Transverse colon (tissue), 4 donors: ENCODE data around the gene SLC6A17. TPM values are rescaled to one million over a fixed set of nuclear protein-coding genes. Genes with fewer than 3 reads are reported as not detected.

ENCODE experiments used
- DNase-seq: peaks from one replicate; pipeline ENCODE4 v3.0.0-alpha.2; 2019
- H3K27ac ChIP-seq, 4 donors: fragments of 200-600 bp; sonication (generic); 2 replicates each; pipeline ENCODE4 v1.5.1; 2016 to 2018; ENCODE audit warnings: inconsistent platforms in 4 of 4
- H3K27me3 ChIP-seq: fragments of 200-600 bp; sonication (generic); 2 replicates; pipeline ENCODE4 v1.5.1; 2017; ENCODE audit warnings: inconsistent platforms
- H3K36me3 ChIP-seq, 4 donors: fragments of 200-600 bp; sonication (generic); 2 replicates each; pipeline ENCODE4 v1.5.1; 2017 to 2019; ENCODE audit warnings: inconsistent platforms in 4 of 4
- H3K4me1 ChIP-seq, 4 donors: fragments of 200-600 bp; sonication (generic); 2 replicates each; pipeline ENCODE4 v1.5.1; 2017 to 2020; ENCODE audit warnings: inconsistent platforms in 4 of 4
- H3K4me3 ChIP-seq, 4 donors: fragments of 200-600 bp; sonication (generic); 1 replicate in 1 of 4; 2 replicates in 3 of 4; pipeline versions ENCODE4 v1.5.1 to v1.6.1; 2017 to 2019; ENCODE audit warnings: inconsistent platforms in 4 of 4
- H3K9me3 ChIP-seq, 2 donors: fragments of 200-600 bp; sonication (generic); 2 replicates each; pipeline ENCODE4 v1.5.1; 2017 to 2019; ENCODE audit warnings: inconsistent platforms in 2 of 2
- CTCF ChIP-seq, 5 experiments: fragments of 200-600 bp in 3 of 5; fragments of 450-650 bp in 2 of 5; sonication (generic) in 3 of 5; IDR thresholded peaks; 1 replicate in 2 of 5; 2 replicates in 3 of 5; pipeline ENCODE4 v1.5.1; 2016 to 2017; ENCODE audit warnings: antibody characterized with exemption in 5 of 5, inconsistent platforms in 3 of 5, mild to moderate bottlenecking in 2 of 5, moderate library complexity in 1 of 5
- EP300 ChIP-seq: sonication (generic); formaldehyde crosslinking; IDR thresholded peaks from one replicate; pipeline ENCODE4 v1.6.1; 2017; ENCODE audit warnings: antibody characterized with exemption, low read depth
- POLR2A ChIP-seq: fragments of 450-650 bp; IDR thresholded peaks from one replicate; pipeline ENCODE4 v1.6.1; 2016; ENCODE audit warnings: antibody characterized with exemption, mild to moderate bottlenecking, moderate library complexity
- POLR2AphosphoS5 ChIP-seq, 3 donors: sonication (generic); formaldehyde crosslinking; IDR thresholded peaks; one replicate each; pipeline ENCODE4 v1.6.1; 2016; ENCODE audit warnings: antibody characterized with exemption in 3 of 3
- WGBS, 2 donors: methylation state at CpG; one replicate each; pipeline ENCODE4 v1.1.5; 2018; ENCODE audit warnings: low coverage in 1 of 2; 5-methylcytosine and 5-hydroxymethylcytosine counted together
- in situ Hi-C, 4 donors: fragments of 200-750 bp; cut with MboI; loops; one replicate each; pipeline versions ENCODE4 v1.15.0 to v1.15.1; 2017; ENCODE audit warnings: low sequenced_read_pairs in 3 of 4, low pct_ligation_motif_present in 1 of 4, low pct_unique_long_range_greater_than_20kb in 1 of 4
- intact Hi-C: fragments of 100-400 bp; cut with DNase I; formaldehyde crosslinking; loops from one replicate; pipeline ENCODE4 v1.15.1; 2023; ENCODE audit warnings: low total_unique reads
- total RNA-seq, 4 donors: library from RNA; depleted of rRNA; stranded (reverse); fragments of >200 nt; gene quantifications; one replicate each; pipeline ENCODE4 v1.1.0, GENCODE V29; 2016

The SLC6A17 gene
- total RNA-seq, 4 donors from 2014 or later = under 0.01 to 0.37 (median 0.14) TPM; not detected in 1

GRCh38 chr1:110233861-110234260 is 83.6 kb downstream of the SLC6A17 start:
- no peaks in the 10 kb centered on the region for H3K9me3 ChIP-seq
- DNase-seq = no peak
- no peak for TF ChIP-seq POLR2A
- no peak for TF ChIP-seq POLR2AphosphoS5 (IDR thresholded peaks at IDR 0.05)
- TF ChIP-seq CTCF (IDR thresholded peaks at IDR 0.05) = no peak
- no peak for TF ChIP-seq EP300
- intact Hi-C loops = no loop called here
- no peak overlapping the region for H3K4me3 ChIP-seq
- in situ Hi-C loops = no loop called here
- no peaks in the 10 kb centered on the region for H3K36me3 ChIP-seq
- no peak overlapping the region for H3K27ac ChIP-seq
- WGBS, 2 donors = 91% methylated on average over 2 of the region's 2 CpGs; no CpG with 5 or more reads in 1 of the 2 donors
- no peaks in the 10 kb centered on the region for H3K27me3 ChIP-seq
- H3K4me1 ChIP-seq = peaks cover 0 to 8% (median 2%) of the 10 kb centered on the region in 4 donors

DNA sequence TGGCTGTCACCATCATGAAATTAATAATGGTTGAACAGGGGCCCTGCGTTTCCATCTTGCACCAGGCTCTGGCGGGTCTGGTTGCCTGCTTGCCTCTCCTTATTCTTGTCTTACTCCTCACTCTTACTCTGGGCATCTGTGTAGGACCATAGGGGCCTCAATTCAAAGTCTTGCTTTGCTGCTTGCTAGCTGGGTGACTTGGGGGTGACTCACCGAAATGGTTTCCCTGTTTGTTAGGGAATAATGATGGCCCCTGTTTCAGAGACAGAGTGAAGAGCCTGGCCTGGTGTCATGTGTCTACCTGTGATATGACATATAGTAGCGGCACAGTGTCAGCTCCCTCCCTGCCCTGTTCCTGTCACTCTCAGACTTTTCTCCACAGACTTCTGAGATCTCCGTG is 84.4 kb downstream of the SLC6A17 start:
- Histone ChIP-seq H3K9me3 (no peaks in the 10 kb centered on the region), H3K27me3 (no peaks in the 10 kb centered on the region), H3K36me3 (no peaks in the 10 kb centered on the region), H3K4me3 (no peak overlapping the region), H3K4me1 (peaks cover 0 to 8% (median 2%) of the 10 kb centered on the region in 4 donors), H3K27ac (no peak overlapping the region)
- TF ChIP-seq POLR2A (no peak), EP300 (no peak), CTCF (IDR thresholded peaks at IDR 0.05) (no peak), POLR2AphosphoS5 (IDR thresholded peaks at IDR 0.05) (no peak)
- DNase-seq = no peak
- intact Hi-C loops (no loop called here), in situ Hi-C loops (no loop called here)
- WGBS, 2 donors = 91% methylated on average over 5 of the region's 5 CpGs; no CpG with 5 or more reads in 1 of the 2 donors

DNA sequence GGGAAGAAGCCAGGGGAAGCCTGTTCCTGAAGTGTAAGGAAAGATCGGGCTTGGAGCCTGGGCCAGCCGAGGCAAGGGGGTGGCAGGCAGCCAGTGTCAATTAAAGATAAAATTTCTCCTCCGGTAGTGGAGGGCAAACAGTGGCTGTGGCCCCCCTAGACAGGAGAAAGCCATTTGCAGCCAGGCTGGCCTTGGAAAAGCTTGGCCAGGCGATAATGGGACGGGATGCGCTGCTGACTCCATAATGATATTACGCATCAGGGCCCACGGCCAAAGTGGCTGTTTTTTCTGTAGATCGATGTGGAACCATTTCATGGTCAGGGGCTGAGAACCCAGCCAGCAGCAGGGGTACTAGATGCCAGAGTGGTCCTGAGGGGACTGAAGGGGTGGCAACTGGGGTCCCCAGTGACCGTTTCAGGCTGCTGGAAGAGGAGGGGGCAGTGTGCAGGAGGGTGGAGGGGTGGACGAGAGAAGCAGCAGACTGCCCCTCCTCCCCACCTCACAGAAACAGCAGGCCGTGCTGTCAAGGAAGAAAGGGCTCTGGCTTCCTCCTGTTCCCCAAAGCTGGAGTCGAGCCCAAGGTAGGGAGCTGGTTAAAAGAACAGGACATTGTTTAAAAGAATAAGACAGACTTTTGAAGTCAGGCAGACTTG is 85.0 kb downstream of the SLC6A17 start:
- Histone ChIP-seq H3K4me1 (peaks cover 0 to 8% (median 2%) of the 10 kb centered on the region in 4 donors), H3K36me3 (no peaks in the 10 kb centered on the region), H3K27me3 (no peaks in the 10 kb centered on the region), H3K27ac (peak overlapping the region in 1 of 4 donors; percentile 5), H3K9me3 (no peaks in the 10 kb centered on the region), H3K4me3 (no peak overlapping the region)
- no peak for DNase-seq
- 43 to 69% methylated on average over 3 to 13 of the region's 13 CpGs for WGBS, 2 donors
- in situ Hi-C loops (no loop called here), intact Hi-C loops (no loop called here)
- TF ChIP-seq POLR2A = no peak
- TF ChIP-seq POLR2AphosphoS5 (IDR thresholded peaks at IDR 0.05) = no peak
- TF ChIP-seq EP300 = no peak

- TF ChIP-seq CTCF (IDR thresholded peaks at IDR 0.05) (no peak), POLR2AphosphoS5 (IDR thresholded peaks at IDR 0.05) (no peak), EP300 (no peak), POLR2A (no peak)
- intact Hi-C loops = no loop called here
- DNase-seq = no peak
- H3K4me3 ChIP-seq = no peak overlapping the region
- H3K27me3 ChIP-seq = no peaks in the 10 kb centered on the region
- WGBS, 2 donors = 62 to 69% methylated on average over 9 to 11 of the region's 11 CpGs
- H3K9me3 ChIP-seq = no peaks in the 10 kb centered on the region
- no peaks in the 10 kb centered on the region for H3K36me3 ChIP-seq
- peaks cover 0 to 8% (median 2%) of the 10 kb centered on the region in 4 donors for H3K4me1 ChIP-seq
- in situ Hi-C loops = no loop called here
- H3K27ac ChIP-seq = peak overlapping the region in 1 of 4 donors; percentile 5
These were observed 85.8 kb downstream of the SLC6A17 start for GRCh38 chr1:110235834-110236682.
